HG03575 (cell line): Measurements from ENCODE around the gene SPAG8.
A peak's percentile ranks its signal among the peaks of the same experiment; 100 is the strongest.

Experiments
- ATAC-seq: cut with Tn5 transposase; IDR thresholded peaks from one replicate; pipeline ENCODE4 v1.9.1; 2021; ENCODE audit not compliant: unreplicated experiment, insufficient number of reproducible peaks, low FRiP score; ENCODE audit errors: extremely low read depth

Gene SPAG8, protein sequence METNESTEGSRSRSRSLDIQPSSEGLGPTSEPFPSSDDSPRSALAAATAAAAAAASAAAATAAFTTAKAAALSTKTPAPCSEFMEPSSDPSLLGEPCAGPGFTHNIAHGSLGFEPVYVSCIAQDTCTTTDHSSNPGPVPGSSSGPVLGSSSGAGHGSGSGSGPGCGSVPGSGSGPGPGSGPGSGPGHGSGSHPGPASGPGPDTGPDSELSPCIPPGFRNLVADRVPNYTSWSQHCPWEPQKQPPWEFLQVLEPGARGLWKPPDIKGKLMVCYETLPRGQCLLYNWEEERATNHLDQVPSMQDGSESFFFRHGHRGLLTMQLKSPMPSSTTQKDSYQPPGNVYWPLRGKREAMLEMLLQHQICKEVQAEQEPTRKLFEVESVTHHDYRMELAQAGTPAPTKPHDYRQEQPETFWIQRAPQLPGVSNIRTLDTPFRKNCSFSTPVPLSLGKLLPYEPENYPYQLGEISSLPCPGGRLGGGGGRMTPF

DNA sequence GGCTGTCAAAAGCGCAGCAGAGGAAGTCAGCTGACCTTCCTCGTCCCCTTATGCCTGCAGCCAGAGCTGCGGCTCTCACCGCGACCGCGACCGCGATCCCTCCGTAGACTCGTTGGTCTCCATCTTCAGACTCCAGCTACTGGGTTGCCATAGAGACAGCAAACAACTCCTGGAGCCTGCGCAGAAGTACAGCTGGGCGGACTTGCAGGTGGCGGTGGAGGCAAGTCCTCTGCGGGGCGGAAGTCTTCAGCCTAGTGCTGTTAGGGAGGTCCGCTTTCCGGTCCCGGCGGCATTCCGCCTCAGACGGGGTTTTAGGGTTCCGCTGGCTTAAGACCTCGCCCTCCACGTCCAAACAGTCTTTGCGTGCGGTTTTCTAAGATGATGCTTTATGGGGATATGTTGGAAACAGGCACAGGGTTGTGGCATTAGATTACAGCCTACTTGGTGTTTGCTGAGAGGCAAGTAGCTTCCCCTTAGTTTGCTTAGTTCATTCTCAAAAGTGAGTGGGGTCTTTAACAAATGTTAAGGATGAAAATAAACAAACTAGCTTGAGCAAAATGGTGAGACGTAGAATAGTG is at the start of gene SPAG8:
SPAG8 (minus strand) TSS at position 238 of the 578 bp plus-strand sequence; CDS start at position 123, 115 bp downstream.
- ATAC-seq = peak; percentile 57

DNA sequence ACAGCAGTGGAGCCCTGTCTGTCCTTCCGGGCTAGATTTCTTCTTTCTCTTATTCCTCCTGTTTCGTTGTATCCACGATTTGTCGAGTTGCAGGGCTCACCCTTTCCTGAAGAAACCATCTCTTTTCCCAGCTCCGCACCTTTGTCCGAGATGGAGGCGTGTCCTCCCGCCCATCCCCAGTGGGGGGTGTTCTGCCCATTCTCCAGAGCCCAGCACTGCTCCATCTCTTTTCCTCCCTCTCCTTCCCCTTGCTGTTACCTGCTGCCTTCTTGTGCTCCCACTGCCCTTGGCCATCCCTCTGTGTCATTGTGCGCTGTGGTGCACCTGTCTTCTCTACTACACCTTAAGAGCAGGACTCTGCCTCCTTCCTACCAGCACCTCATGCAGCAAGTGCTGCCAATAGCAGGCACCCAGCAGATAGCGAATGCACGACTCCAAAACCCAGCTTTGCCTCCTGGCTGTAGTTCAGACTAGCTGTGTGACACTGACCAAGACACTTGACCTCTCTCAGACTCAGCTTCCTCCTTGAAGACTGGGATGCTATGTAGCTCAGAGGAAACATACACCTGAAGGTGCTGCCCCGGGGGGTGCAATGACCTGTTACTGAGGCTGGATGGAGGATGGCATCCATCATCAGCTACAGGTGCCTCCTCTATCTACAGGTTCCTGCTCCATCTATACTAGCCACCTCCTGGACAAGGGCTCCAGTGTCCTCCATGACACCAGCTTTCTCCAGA is 49.3 kb upstream of the SPAG8 start:
- no peak for ATAC-seq

DNA sequence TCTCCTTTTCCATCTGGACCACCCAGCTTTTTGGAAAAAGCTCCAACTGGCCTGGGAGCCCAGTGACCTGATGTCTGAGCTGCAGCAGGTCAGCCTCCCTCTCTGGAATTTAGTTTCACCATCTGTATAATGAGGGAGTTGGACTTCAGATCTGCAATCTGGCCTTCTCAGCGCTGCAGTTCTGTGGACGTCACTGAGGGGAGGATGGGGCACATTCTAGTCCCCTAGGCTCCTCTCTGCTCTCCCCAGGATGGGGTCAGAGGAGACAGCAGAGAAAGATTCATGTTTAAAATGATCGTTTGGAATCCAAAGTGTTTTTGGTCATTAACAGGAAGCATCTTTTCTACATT is 47.9 kb upstream of the SPAG8 start:
- no peak for ATAC-seq

DNA sequence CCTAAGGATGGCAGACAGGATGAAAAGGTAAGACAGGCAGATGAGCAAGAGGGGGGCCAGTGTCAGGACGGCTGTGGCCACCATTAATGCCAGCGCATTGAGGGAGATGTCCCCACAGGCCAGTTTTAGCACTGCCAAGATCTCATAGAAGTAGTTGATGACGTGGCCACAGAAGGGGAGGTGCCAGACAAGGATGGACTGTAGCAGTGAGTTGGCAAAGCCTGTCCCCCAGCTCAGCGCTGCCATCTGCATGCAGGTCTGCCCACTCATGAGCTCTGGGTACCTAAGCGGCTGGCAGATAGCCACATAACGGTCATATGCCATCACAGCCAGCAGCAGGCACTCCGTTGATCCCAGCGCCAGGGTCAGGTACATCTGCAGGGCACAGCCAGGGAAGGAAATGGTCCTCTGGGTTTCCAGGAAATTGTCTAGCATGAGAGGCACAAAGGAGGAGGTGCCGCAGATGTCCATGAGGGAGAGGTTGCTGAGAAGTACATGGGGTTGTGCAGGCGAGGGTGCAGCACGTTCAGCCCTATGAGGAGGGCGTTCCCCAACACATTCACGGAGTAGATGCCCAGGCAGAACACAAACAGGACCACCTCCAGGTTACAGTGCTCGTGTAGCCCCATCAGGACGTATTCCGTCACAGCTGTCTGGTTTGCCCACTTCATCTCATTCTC is 47.4 kb upstream of the SPAG8 start:
- ATAC-seq = no peak

DNA sequence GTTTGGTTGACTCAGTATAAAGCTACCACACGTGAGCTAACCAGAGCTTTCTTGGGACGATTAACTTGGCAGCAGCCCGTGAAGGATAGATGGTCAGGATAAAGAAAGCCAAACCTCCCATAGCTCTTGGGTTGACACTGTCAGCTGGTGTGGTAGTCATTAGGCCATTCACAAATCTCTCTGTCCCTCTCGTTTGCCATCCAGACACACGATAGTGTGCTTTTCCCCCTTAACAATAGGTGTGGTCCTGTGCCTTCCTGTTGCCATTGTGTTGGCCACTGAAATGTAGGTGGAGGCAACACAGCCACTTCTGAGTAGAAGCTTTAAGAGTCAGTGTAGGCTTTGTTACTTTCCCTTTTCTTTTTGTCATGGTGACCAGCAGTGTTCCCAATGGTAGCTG is 46.4 kb upstream of the SPAG8 start:
- ATAC-seq = no peak

DNA sequence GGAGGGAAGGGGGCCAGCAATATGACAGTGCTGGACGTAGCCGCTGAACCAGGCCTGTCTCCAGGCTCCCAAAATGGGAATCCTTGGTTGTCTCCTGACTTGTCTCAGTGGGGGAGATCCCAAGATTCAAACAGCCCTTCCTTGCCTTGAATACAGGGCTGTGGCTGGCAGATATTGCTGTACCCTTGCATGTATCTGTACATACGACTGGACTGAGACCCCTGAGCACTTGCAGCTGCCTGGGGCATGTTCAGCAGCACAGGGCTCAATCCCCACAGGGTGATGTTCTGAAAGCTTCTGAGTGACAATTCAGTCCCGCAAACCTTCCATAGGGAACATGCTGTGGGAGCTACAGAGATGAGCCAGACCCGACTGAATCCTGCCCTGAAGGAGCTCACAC is 44.8 kb upstream of the SPAG8 start:
- no peak for ATAC-seq

DNA sequence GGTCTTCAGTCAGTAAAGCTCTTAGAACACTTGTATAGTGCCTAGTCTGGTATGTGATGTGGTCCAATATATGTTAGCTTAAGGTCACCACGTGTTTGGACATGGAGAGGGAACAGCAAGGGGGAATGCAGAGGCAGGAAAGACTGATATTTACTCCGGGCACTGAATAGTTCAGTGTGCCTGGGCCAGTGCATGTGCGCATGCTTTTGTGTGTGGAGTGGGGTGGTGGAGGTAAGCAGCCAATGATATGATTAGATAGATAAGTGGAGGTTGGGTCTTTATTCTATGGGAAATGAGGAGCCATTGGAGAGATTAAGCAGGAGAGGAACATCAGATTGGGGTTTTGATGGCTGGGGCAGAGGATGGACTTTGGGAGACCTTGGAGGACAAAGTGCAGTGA is 44.1 kb upstream of the SPAG8 start:
- ATAC-seq = no peak

DNA sequence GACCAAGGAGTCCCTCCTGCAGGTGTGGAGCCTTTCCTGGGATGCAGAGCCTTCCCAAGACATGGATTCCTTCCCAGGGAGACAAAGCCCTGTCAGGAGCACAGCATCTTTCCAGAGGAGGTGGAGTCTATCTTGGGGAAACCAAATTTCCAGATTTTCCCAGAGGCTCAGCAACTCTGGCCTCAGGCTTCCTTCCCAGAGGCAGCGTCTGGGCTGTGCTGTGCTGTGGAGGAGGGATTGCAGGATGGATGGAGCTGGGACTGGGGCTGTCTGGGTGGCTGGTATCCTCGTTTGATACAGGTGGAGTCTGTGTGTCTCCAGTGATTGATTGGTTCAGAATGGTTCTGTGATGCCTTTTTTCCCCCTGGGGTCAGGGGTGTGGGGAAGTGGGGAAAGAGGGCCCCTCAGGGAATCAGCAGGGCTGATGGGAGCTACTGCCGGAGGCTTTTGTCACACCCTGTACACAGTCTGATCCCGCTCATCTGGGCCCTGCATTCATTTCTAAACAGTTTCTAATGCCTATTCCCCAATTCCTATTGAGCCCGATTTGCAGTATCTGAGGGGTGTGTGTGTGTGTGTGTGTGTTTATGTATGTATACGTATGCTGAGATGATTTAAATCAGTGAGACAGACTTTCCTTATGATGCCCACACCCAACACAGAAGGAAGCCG is 42.2 kb upstream of the SPAG8 start:
- no peak for ATAC-seq

DNA sequence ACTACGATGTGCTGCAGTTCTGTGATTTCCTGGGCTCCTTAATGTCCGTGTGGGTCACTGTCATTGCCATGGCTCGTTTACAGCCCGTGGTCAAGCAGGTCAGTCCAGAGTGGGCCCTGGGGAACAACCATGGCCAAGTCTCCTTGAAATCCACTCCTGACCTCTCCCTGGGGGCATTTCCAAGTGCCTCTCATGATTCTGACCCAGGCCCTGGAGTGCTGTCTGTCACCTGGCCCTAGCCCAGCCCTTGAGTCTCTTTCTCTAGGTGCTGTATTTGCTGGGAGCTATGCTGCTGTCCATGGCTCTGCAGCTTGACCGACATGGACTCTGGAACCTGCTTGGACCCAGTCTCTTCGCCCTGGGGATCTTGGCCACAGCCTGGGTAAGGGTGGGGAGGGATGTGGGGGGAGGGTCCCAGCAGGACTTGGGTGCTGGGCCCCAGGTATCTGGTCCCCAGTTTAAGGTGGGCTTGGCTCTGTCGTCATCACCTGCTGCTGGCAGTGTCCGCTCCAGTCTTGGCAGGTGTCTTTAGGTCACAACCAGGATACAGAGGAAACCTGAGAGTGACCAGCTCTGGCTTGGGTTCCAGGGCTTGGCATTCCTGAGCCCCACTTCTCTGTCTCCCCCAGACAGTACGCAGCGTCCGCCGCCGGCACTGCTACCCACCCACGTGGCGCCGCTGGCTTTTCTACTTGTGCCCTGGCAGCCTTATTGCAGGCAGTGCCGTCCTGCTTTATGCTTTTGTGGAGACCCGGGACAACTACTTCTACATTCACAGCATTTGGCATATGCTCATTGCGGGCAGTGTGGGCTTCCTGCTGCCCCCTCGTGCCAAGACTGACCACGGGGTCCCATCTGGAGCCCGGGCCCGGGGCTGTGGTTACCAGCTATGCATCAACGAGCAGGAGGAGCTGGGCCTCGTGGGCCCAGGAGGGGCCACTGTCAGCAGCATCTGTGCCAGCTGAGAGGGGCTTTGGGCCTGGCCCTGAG is 41.1 kb upstream of the SPAG8 start:
- ATAC-seq = no peak

DNA sequence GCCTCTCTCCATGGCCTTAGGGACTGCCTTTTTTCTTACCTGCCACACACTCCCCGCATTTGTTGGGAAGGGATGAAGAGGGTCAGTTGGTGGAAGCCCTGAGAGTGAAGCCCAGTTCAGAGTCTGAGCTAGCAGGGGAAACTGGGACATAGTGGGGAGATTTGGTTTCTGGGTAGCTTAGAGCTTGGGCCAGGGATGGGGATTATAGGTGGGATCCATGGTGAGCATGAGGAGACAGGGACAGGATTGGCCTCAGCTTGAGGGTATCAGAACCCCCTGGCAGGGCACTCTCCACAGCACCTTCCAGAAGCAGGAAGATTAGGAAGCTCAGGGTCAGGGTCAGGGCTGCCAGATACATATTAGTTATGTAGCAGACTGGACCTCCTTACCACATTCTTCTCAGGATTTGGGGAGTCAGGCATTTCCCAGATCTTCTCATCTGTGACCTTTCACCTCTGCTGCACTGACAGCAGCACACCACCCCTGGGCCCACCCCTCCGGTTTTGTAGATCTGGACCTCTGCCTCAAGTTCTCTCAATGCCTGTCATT is 40.3 kb upstream of the SPAG8 start:
- no peak for ATAC-seq

DNA sequence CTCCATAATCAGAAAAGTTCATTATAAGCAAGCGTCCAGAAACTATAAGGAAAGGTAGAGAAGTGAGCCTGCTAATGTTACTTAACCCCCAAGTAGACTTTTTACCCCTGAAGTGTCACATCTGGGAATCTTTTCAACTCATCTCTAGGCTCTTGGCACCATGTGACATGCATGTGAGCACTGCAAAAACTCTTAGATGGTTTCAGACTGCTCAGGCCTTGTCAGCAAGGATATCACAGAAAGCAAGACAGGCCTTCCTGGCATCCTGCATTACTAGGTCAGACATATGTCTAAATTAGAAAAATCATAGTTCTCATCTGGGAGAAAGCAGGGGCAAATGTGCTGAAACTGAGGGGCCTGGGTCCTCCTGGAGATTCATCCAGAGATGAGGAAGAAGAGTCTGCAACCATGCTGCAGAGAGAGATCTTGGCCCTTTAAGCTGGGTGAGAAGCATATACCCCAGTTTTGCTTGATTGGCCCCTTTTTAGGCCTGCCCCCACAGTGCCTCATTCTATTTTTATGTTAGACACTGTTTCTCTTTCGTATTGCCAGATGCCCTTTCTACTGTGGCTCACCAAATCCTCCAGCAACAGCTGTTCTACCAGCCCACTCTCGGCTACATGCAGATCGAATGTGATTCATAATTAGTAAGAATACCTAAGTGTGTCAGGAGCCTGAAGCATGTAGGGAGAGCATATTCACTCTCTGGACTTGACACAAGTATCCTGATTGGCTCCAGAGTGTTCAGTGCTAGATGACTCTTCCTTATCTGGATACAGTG is 35.9 kb upstream of the SPAG8 start:
- ATAC-seq = peak; percentile 83

DNA sequence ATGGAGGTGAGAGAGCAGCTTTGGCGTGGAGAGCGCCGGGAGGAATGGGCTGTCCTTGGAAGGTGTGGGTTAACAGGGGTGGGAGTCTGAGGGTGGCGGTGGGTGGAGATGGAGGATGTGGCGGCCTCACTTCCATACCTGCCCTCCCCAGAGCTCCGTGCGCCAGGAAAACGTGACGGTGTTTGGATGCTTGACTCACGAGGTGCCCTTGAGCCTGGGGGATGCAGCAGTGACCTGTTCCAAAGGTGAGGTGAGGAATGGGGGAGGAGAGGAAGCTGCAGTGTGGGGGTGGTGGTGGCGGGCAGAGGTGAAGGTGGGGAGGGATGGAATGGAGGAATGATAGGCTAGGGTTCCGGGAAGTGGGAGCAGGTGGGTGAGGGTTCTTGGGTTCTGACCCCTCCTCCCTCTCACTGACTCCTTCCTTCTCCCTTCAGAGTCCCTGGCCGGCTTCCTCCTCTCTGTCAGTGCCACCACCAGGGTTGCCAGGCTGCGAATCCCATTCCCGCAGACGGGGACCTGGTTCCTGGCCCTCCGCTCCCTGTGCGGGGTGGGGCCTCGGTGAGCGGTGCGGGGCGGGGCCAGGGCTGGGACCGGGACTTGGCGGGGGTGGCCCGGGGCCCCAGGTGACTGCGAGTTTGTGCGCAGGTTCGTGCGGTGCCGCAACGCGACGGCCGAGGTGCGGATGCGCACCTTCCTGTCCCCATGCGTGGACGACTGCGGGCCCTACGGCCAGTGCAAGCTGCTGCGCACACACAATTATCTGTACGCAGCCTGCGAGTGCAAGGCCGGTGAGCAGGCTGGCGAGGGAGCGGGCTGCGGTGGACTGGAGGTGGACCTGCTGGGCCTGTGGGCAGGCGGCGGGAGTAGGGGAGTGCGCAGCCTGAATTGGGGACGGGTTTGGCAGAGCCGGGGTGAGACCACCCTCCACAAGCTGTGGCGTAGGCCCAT is 34.0 kb upstream of the SPAG8 start:
- ATAC-seq = no peak

DNA sequence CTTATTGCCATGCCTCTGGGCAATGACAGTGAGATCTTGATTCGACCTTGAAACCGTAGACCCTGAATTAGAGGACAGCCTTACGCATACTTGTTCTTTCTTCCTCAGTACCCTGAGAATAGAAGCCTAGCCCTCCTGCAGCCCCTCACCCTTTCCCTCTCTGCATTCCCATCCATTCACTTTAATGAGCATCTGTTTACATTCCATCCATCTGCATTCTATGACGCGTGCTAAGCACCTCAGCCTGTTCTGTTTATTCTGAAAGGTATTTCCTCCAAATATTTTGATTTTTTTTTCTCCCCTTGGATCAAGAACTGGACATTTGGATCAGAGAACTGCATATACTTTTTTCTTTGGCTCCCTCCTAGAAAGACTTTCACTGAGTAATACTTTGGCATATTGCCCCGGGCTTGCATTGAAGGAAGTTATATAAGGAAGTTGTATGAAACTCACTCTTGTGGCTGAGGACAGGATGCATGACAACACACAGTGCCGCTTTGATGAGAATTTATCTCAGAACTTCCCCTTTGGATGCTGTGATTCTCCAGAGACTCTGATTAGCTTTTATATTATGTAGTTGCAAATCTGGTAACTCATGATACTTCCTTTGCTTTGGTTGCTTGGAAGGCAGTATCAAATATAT is 32.7 kb upstream of the SPAG8 start:
- no peak for ATAC-seq

DNA sequence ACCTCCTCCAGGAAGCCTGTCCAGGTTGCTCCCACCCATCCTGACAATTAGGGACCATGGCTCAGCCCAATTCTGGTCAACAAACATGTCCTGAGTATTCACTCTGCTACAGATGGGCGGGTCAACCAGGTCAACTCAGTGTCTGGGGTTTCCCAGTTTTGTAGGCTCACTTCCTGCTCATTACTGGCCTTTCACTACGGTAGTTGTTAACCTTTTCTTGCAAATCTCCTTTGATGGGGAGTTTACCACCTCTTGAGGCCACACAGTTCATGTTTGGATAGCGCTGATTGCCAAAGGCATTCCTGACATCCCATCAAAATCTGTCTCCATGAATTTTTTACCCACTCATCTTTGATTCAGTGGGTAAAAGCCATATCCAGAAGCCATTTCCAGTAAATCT is 30.7 kb upstream of the SPAG8 start:
- ATAC-seq = no peak

DNA sequence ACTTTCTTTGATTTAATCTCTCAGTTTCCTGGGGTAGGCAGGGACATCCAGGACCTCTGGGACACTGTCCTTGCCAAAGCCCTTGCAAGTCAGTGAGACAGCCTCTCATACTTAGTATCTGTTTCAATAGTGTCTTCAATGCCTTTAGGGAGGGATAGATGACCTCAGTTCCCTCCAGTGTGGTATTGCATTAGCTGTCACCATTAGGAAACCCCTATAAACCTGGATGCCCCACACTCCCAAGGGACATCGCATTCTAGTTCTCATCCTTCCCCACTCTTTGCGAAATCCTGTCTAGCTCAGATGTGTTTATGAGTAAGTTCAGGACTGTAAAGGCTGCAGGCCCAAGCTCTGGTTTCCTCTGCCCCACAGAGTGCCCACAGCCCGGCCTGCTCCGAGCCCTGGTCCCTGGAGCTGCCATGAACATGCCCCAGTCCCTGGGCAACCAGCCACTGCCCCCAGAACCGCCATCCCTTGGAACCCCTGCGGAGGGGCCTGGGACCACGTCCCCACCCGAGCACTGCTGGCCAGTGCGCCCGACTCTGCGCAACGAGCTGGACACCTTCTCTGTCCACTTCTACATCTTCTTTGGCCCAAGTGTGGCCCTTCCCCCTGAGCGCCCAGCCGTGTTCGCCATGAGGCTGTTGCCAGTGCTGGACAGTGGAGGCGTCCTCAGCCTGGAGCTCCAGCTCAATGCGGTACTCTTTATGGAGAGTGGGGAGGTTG is 30.1 kb upstream of the SPAG8 start:
- ATAC-seq = no peak
